Kidney epithelial cell (primary cell): ENCODE data around the gene CCDC85A. TPM values are rescaled to one million over a fixed set of nuclear protein-coding genes. Genes with fewer than 3 reads are reported as not detected.

Source experiments
- DNase-seq: peaks from one replicate; pipeline ENCODE4 v3.0.0-alpha.2; 2010; ENCODE audit warnings: low read depth
- H3K27me3 ChIP-seq: 2 replicates; pipeline ENCODE4 v1.6.0; 2011; ENCODE audit warnings: low read length; ENCODE audit not compliant: control insufficient read depth, insufficient read depth
- H3K36me3 ChIP-seq: 2 replicates; pipeline ENCODE4 v1.5.1; 2011; ENCODE audit warnings: low read length; ENCODE audit not compliant: control insufficient read depth, insufficient read depth
- H3K4me3 ChIP-seq: 2 replicates; pipeline ENCODE4 v1.5.1; 2011; ENCODE audit warnings: low read depth, mild to moderate bottlenecking, control low read depth, low read length
- CTCF ChIP-seq: IDR thresholded peaks from 2 replicates; pipeline ENCODE4 v1.5.1; 2011; ENCODE audit warnings: mild to moderate bottlenecking, moderate library complexity, low read length, control low read depth, inconsistent platforms; ENCODE audit not compliant: insufficient read depth, poor library complexity, severe bottlenecking
- total RNA-seq: library from RNA; depleted of rRNA; stranded (reverse); fragments of >200 nt; gene quantifications from 2 replicates; pipeline ENCODE4 v1.2.3, GENCODE V29; 2015

Gene CCDC85A
- total RNA-seq, 1 donor from 2014 or later = 0.29 TPM

GRCh38 chr2:56209701-56210100 lies 25.9 kb downstream of the CCDC85A start:
- TF ChIP-seq CTCF = no peak
- H3K36me3 ChIP-seq = no peaks in the 10 kb centered on the region
- H3K4me3 ChIP-seq = no peak overlapping the region
- DNase-seq = no peak
- no peaks in the 10 kb centered on the region for H3K27me3 ChIP-seq

- H3K4me3 ChIP-seq = no peak overlapping the region
- no peak for TF ChIP-seq CTCF
- no peak for DNase-seq
- no peaks in the 10 kb centered on the region for H3K36me3 ChIP-seq
- no peaks in the 10 kb centered on the region for H3K27me3 ChIP-seq
Observed at GRCh38 chr2:56210291-56210690, 26.5 kb downstream of the CCDC85A start.

GRCh38 chr2:56211048-56211447 lies 27.3 kb downstream of the CCDC85A start:
- no peaks in the 10 kb centered on the region for H3K27me3 ChIP-seq
- no peak overlapping the region for H3K4me3 ChIP-seq
- no peaks in the 10 kb centered on the region for H3K36me3 ChIP-seq
- DNase-seq = no peak
- no peak for TF ChIP-seq CTCF

- DNase-seq = no peak
- TF ChIP-seq CTCF = no peak
- H3K4me3 ChIP-seq = no peak overlapping the region
- H3K36me3 ChIP-seq = no peaks in the 10 kb centered on the region
- H3K27me3 ChIP-seq = no peaks in the 10 kb centered on the region
Observed at GRCh38 chr2:56215911-56216310, 32.1 kb downstream of the CCDC85A start.

GRCh38 chr2:56217106-56217505 lies 33.3 kb downstream of the CCDC85A start:
- TF ChIP-seq CTCF = no peak
- DNase-seq = no peak
- Histone ChIP-seq H3K27me3 (no peaks in the 10 kb centered on the region), H3K4me3 (no peak overlapping the region), H3K36me3 (no peaks in the 10 kb centered on the region)

- DNase-seq = no peak
- no peak for TF ChIP-seq CTCF
- H3K27me3 ChIP-seq = no peaks in the 10 kb centered on the region
- no peak overlapping the region for H3K4me3 ChIP-seq
- H3K36me3 ChIP-seq = no peaks in the 10 kb centered on the region
Observed at GRCh38 chr2:56222481-56222880, 38.7 kb downstream of the CCDC85A start.
